Measurements from ENCODE around the gene SLCO2A1. TPM values are rescaled to one million over a fixed set of nuclear protein-coding genes. Genes with fewer than 3 reads are reported as not detected.

SLCO2A1 gene
- total RNA-seq, 2 donors from 2014 or later: 7.0 to 17.5 TPM

GRCh38 chr3:134075846-134076245 lies 46.1 kb upstream of the SLCO2A1 start:
- intact Hi-C loops (cut with DNase I): no loop called here
- no peaks in the 10 kb centered on the region for H3K27me3 ChIP-seq
- H3K27ac ChIP-seq: no peak overlapping the region
- no peaks in the 10 kb centered on the region for H3K4me1 ChIP-seq
- TF ChIP-seq, protein P1, sequence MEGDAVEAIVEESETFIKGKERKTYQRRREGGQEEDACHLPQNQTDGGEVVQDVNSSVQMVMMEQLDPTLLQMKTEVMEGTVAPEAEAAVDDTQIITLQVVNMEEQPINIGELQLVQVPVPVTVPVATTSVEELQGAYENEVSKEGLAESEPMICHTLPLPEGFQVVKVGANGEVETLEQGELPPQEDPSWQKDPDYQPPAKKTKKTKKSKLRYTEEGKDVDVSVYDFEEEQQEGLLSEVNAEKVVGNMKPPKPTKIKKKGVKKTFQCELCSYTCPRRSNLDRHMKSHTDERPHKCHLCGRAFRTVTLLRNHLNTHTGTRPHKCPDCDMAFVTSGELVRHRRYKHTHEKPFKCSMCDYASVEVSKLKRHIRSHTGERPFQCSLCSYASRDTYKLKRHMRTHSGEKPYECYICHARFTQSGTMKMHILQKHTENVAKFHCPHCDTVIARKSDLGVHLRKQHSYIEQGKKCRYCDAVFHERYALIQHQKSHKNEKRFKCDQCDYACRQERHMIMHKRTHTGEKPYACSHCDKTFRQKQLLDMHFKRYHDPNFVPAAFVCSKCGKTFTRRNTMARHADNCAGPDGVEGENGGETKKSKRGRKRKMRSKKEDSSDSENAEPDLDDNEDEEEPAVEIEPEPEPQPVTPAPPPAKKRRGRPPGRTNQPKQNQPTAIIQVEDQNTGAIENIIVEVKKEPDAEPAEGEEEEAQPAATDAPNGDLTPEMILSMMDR (IDR thresholded peaks at IDR 0.05): no peak
- TF ChIP-seq POLR2A (IDR thresholded peaks at IDR 0.05): no peak
- H3K9me3 ChIP-seq: no peaks in the 10 kb centered on the region
- WGBS, 2 donors: 76 to 81% methylated on average over 6 of the region's 6 CpGs
- DNase-seq (no peak), ATAC-seq (no peak)
- no peaks in the 10 kb centered on the region for H3K36me3 ChIP-seq (replicated peaks in 1 of 2; ENCODE audit: insufficient read depth in 1 of 2, low read depth in 2 of 2)
- H3K4me3 ChIP-seq: no peak overlapping the region

DNA sequence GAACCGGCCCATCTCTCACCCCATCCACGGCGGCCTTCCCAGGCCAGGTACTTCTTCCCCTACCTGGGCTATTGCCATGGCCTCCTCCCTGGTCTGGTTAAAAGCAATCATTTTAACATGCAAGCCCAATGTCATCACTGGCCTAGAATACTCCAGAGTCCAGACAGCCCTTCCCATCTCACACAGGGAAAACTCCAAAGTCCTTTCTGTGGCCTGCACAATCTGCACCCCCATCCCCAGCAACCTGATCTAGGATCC lies 45.8 kb upstream of the SLCO2A1 start:
- Histone ChIP-seq H3K4me3 (no peak overlapping the region), H3K4me1 (no peaks in the 10 kb centered on the region), H3K27me3 (no peaks in the 10 kb centered on the region), H3K27ac (no peak overlapping the region), H3K9me3 (no peaks in the 10 kb centered on the region), H3K36me3 (replicated peaks in 1 of 2; ENCODE audit: insufficient read depth in 1 of 2, low read depth in 2 of 2) (no peaks in the 10 kb centered on the region)
- intact Hi-C loops (cut with DNase I): no loop called here
- TF ChIP-seq POLR2A (IDR thresholded peaks at IDR 0.05): no peak
- TF ChIP-seq, protein P1 (IDR thresholded peaks at IDR 0.05): no peak
- DNase-seq (no peak), ATAC-seq (no peak)
- 92% methylated on average over 3 of the region's 3 CpGs for WGBS, 2 donors

DNA sequence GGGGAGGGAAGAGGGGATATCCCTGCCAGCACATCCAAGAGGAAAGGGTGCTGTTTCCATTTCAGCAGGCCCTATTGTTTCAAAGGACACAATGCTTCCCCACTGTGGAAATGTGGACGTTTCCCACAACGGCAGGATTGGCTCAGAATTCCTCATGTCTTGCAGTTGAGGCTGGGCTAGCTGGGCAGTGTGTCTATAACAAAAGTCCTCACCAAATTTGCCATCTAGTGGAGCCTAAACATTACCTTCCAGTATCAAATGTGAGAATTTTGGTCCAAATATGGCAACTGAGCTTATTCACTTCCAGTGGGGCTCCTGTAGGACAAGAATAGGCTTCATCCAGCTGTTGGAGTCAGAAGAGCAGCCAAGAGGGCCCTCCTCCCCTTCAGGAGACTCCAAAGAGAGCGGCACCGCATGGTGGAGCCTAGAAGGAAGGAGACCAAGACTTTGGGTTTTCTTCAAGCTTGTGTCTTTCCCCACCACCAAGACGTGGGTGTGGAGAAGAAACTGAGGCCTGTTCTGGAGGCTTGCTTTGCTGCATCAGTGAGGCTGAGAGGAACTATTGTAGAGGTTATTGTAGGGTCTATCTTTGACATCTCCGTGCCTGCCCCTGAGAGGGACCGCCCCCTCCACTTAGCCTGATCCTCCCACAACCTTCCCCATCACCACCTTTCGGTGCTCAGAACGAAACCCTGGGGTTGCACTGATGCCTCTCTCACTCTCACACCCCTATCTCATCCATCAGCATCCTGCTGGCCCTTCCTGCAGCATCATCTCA lies 45.3 kb upstream of the SLCO2A1 start:
- H3K36me3 ChIP-seq (replicated peaks in 1 of 2; ENCODE audit: insufficient read depth in 1 of 2, low read depth in 2 of 2): no peaks in the 10 kb centered on the region
- H3K4me3 ChIP-seq: no peak overlapping the region
- TF ChIP-seq, protein P1 (IDR thresholded peaks at IDR 0.05): no peak
- no peak for TF ChIP-seq POLR2A (IDR thresholded peaks at IDR 0.05)
- ATAC-seq (no peak), DNase-seq (no peak)
- WGBS, 2 donors: 80 to 83% methylated on average over 9 of the region's 9 CpGs
- intact Hi-C loops (cut with DNase I): no loop called here
- H3K27me3 ChIP-seq: no peaks in the 10 kb centered on the region
- H3K27ac ChIP-seq: no peak overlapping the region
- no peaks in the 10 kb centered on the region for H3K4me1 ChIP-seq
- H3K9me3 ChIP-seq: no peaks in the 10 kb centered on the region

- no peaks in the 10 kb centered on the region for H3K27me3 ChIP-seq
- 73 to 77% methylated on average over 8 to 10 of the region's 10 CpGs for WGBS, 2 donors
- TF ChIP-seq, protein P1 (IDR thresholded peaks at IDR 0.05): no peak
- TF ChIP-seq POLR2A (IDR thresholded peaks at IDR 0.05): no peak
- H3K27ac ChIP-seq: no peak overlapping the region
- intact Hi-C loops (cut with DNase I): no loop called here
- H3K4me3 ChIP-seq: no peak overlapping the region
- H3K4me1 ChIP-seq: no peaks in the 10 kb centered on the region
- no peak for DNase-seq
- no peak for ATAC-seq
- no peaks in the 10 kb centered on the region for H3K36me3 ChIP-seq (replicated peaks in 1 of 2; ENCODE audit: insufficient read depth in 1 of 2, low read depth in 2 of 2)
- no peaks in the 10 kb centered on the region for H3K9me3 ChIP-seq
Measured at GRCh38 chr3:134074001-134074789, 44.5 kb upstream of the SLCO2A1 start.

Measured in body of pancreas (tissue), 4 donors.